ENCODE measurements around the gene TBC1D10B.

DNA sequence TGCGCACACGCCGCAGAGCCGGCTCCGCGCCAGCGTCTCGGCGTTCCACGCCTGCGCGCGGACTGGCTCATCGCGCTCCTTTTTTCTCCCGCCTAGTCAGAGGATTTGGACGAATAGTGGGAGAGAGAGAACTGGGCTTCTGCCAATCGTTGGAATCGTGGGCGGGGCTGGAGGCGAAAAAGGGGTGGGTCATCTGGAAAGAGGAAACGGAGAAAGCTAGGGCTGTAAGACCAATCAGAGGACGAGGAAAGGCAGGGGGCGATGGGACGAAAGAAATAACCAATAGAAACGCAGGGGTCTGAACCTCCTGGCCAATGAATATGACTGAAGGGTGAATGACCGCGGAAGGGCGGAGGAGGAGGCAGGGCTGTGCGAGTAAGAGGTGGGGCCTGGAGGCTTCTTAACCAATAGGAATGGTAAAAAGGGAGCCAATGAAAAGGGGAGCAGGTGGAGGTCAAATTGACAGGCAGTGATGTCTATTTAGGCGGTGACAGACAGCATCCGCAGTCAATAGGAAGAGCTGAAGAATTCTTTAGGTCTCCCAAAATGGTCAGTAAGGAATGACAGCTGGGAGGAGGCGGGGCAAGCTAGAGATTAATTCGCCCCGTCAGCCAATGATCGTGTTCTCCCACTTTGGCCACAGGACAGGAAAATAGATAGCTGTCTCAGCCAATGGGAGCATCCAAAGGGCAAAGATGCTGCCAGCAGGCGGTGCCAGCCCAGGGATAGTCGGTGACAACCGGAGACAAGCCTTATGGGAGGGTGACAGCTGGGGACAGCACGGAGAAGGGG is at the start of gene TBC1D10B:
- TF ChIP-seq POLR2AphosphoS5 (IDR thresholded peaks at IDR 0.05) (peak in 3 of 4 donors; percentile 50 to 69 (median 66)), POLR2A (IDR thresholded peaks at IDR 0.05) (peak in 1 of 2 donors; percentile 20), EP300 (IDR thresholded peaks at IDR 0.05) (no peak)
- TF ChIP-seq, protein P1, sequence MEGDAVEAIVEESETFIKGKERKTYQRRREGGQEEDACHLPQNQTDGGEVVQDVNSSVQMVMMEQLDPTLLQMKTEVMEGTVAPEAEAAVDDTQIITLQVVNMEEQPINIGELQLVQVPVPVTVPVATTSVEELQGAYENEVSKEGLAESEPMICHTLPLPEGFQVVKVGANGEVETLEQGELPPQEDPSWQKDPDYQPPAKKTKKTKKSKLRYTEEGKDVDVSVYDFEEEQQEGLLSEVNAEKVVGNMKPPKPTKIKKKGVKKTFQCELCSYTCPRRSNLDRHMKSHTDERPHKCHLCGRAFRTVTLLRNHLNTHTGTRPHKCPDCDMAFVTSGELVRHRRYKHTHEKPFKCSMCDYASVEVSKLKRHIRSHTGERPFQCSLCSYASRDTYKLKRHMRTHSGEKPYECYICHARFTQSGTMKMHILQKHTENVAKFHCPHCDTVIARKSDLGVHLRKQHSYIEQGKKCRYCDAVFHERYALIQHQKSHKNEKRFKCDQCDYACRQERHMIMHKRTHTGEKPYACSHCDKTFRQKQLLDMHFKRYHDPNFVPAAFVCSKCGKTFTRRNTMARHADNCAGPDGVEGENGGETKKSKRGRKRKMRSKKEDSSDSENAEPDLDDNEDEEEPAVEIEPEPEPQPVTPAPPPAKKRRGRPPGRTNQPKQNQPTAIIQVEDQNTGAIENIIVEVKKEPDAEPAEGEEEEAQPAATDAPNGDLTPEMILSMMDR (IDR thresholded peaks at IDR 0.05): no peak

Data from sigmoid colon (tissue), 4 donors.